Type B pancreatic cell (in vitro differentiated cells): ENCODE results near the gene PRDM16. TPM values are rescaled to one million over a fixed set of nuclear protein-coding genes. Genes with fewer than 3 reads are reported as not detected.

Experiments used
- DNase-seq: peaks from one replicate; pipeline ENCODE4 v3.0.0; 2021; ENCODE audit warnings: mixed read lengths; ENCODE audit not compliant: unreplicated experiment; ENCODE audit errors: extremely low spot score
- H3K27ac Mint-ChIP-seq: 2 replicates; pipeline ENCODE4 v1.8.0; 2021; ENCODE audit warnings: mild to moderate bottlenecking, mixed read lengths
- H3K27me3 Mint-ChIP-seq: 2 replicates; pipeline ENCODE4 v1.8.0; 2021; ENCODE audit warnings: mixed read lengths
- H3K36me3 Mint-ChIP-seq: 2 replicates; pipeline ENCODE4 v1.8.0; 2021; ENCODE audit warnings: mixed read lengths
- H3K4me1 Mint-ChIP-seq: one replicate; pipeline ENCODE4 v1.8.0; 2021; ENCODE audit warnings: mixed read lengths; ENCODE audit not compliant: unreplicated experiment
- H3K4me3 Mint-ChIP-seq: 2 replicates; pipeline ENCODE4 v1.8.0; 2021; ENCODE audit warnings: mild to moderate bottlenecking, mixed read lengths
- H3K9me3 Mint-ChIP-seq: 2 replicates; pipeline ENCODE4 v1.8.0; 2021; ENCODE audit warnings: mixed read lengths
- total RNA-seq: library from RNA; stranded (reverse); gene quantifications from 2 replicates; pipeline ENCODE4 v1.2.1, GENCODE V29; 2021; ENCODE audit warnings: low replicate concordance
- TF ChIP-seq, protein P1 (sequence below): fragments of 200-600 bp; sonication (generic); conservative IDR thresholded peaks from 2 replicates; pipeline ENCODE4 v1.5.0; 2021; ENCODE audit warnings: antibody characterized with exemption, mild to moderate bottlenecking

The PRDM16 gene
- total RNA-seq, 1 donor from 2014 or later = 23.6 TPM

DNA sequence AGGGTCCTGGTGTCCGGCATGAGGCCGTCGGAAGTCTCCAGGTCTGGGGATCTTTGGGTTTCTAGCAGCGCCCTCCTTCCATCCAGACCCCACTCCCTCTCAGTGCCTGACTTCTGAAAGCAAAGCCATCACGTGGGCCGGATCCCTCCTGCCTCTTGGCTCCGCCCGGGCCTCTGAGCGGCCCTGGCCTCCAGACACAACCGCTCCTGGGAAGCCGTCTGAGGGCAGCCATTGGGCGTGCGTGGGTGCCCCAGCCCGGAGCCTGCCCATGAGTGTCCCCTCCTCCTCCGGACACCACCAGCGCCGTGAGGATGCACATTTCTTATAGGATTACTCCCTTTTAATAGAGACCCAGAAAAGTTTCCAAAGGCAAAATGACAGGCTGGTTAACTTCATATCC, 248.5 kb downstream of the PRDM16 start:
- DNase-seq = no peak
- Mint-ChIP-seq H3K4me3 (no peak overlapping the region), H3K4me1 (peaks cover 63% of the 10 kb centered on the region), H3K9me3 (no peaks in the 10 kb centered on the region), H3K27ac (no peak overlapping the region), H3K36me3 (no peaks in the 10 kb centered on the region), H3K27me3 (peaks cover 37% of the 10 kb centered on the region)
- TF ChIP-seq, protein P1, sequence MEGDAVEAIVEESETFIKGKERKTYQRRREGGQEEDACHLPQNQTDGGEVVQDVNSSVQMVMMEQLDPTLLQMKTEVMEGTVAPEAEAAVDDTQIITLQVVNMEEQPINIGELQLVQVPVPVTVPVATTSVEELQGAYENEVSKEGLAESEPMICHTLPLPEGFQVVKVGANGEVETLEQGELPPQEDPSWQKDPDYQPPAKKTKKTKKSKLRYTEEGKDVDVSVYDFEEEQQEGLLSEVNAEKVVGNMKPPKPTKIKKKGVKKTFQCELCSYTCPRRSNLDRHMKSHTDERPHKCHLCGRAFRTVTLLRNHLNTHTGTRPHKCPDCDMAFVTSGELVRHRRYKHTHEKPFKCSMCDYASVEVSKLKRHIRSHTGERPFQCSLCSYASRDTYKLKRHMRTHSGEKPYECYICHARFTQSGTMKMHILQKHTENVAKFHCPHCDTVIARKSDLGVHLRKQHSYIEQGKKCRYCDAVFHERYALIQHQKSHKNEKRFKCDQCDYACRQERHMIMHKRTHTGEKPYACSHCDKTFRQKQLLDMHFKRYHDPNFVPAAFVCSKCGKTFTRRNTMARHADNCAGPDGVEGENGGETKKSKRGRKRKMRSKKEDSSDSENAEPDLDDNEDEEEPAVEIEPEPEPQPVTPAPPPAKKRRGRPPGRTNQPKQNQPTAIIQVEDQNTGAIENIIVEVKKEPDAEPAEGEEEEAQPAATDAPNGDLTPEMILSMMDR = no peak

DNA sequence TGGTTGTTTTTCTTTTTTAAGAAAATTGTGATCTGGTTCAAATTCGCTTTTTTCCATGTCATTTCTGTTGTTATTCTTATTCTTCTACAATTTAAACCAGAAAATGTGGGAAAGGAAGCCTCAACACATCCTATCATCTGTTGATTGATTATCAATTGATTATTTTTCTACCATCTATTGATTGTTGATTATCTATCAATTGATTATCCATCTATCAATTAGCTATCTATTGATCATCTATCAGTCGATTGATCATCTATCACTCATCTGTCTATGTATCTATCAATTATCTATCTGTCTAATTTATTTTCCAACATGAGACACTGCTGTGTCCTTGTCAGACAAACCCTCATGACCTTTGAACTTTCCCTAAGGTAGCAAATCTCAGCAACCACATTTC, 249.3 kb downstream of the PRDM16 start:
- H3K9me3 Mint-ChIP-seq = no peaks in the 10 kb centered on the region
- H3K36me3 Mint-ChIP-seq = no peaks in the 10 kb centered on the region
- H3K27me3 Mint-ChIP-seq = peaks cover 29% of the 10 kb centered on the region
- peak overlapping the region; percentile 39 for H3K27ac Mint-ChIP-seq
- peaks cover 61% of the 10 kb centered on the region for H3K4me1 Mint-ChIP-seq
- no peak for DNase-seq
- H3K4me3 Mint-ChIP-seq = peak overlapping the region; percentile 21
- TF ChIP-seq, protein P1 = no peak

DNA sequence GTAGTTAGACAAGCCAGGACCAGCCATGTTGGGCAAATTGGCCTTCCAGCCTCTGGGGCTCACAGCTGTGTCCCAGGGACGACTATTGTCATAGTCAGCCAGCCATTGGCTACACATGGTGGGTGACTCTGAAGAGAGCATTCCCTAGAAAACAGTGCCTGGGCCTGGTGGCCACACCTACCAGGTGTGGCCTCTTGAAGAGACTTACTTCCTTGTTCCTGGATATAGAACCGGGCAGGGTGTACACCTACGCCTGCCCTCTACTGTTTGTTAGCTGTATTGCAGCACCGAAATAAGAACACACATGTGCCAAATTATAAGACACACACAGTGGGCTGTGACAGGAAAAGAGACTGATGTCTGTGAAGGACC, 250.9 kb downstream of the PRDM16 start:
- Mint-ChIP-seq H3K27me3 (peaks cover 22% of the 10 kb centered on the region), H3K4me1 (peaks cover 60% of the 10 kb centered on the region), H3K27ac (no peak overlapping the region), H3K4me3 (peak overlapping the region; percentile 48), H3K36me3 (no peaks in the 10 kb centered on the region), H3K9me3 (no peaks in the 10 kb centered on the region)
- TF ChIP-seq, protein P1 = peak; percentile 86
- no peak for DNase-seq

DNA sequence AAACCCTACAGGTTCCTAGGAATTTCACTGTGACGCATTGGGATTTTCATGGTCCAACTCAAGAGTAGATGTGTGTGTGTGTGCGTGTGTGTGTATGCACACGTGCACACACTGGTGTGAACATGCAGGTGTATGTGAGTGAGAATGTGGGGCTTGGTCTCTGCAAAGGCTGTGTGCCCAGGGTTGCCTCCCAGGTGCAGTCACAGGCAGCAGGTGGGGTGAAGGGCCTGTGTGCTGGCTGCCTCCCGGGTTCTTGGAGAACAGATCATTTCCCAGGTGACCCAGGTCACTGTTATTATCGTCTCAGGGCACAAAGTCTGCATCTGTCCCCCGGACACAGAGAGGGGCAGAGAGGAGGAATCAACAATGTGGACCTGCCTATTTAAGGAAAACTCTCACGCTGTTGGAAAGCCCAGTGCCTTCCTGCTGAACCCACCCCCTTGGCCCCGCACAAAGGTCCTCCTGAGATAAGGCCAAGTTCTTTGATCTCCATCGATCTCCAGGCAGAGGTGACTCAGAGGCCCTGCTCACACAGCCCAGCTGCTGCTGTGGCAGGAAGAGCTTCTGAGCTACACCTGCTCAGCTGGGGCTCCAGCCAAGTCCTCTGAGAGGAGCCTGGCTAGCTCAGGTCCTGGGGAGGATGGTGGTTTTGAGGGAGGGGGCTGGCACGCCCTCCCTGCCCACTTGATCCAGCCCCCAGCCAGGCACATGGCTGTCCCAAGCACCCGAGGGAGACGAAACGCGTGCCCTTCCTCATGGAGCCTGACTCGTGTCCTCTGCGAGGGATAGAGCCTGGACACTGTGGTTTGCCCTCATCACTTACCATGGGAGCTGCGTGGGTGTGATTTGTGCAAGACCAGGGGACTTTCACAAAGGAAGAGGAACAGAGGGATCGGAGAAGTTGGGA, 251.5 kb downstream of the PRDM16 start:
- H3K9me3 Mint-ChIP-seq = no peaks in the 10 kb centered on the region
- H3K27me3 Mint-ChIP-seq = peaks cover 17% of the 10 kb centered on the region
- no peak overlapping the region for H3K27ac Mint-ChIP-seq
- TF ChIP-seq, protein P1 = peak; percentile 12
- peak overlapping the region; percentile 48 for H3K4me3 Mint-ChIP-seq
- no peaks in the 10 kb centered on the region for H3K36me3 Mint-ChIP-seq
- DNase-seq = no peak
- peaks cover 54% of the 10 kb centered on the region for H3K4me1 Mint-ChIP-seq

DNA sequence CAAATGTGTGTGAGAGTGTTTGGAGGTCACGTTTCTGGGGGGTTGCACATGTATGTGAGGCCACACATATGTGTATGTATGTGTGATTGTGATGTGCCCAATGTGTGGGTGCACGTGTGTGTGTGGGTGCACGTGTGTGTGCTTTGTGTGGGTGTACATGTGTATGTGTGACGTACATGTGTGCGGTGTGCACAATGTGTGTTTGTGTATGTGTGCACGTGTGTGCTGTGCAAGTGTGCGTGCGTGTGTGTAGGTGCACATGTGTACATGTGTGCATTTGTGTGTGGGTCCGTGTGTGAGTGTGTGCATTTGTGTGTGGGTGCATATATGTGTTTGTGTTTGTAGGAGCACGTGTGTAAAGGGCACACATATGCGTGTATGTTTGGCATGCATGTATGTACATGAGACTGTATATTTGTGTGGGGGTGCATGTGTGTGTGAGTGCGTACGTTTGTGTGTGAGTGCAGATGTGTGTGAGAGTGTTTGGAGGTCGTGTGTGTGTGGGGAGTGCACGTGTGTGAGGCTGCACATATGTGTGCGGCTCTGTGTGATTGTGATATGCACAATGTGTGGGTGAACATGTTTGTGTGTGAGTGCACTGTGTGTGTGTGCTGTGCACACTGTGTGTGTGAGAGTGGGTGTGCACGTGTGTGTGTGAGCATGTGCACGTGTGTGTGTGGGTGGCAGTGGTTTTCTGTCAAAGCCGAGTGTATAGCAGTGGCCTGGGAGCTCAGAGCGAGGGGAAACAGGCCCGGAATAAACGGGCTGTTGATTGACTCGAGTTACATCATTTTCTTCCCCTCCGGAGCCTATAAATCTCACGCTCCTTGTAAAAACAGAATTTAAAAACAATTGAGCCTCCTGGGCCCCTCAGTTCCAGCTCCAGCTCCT, 252.8 kb downstream of the PRDM16 start:
- Mint-ChIP-seq H3K27me3 (peaks cover 7% of the 10 kb centered on the region), H3K27ac (no peak overlapping the region), H3K9me3 (no peaks in the 10 kb centered on the region), H3K4me3 (no peak overlapping the region), H3K4me1 (peaks cover 50% of the 10 kb centered on the region), H3K36me3 (no peaks in the 10 kb centered on the region)
- DNase-seq = no peak
- TF ChIP-seq, protein P1 = no peak
